NCI-H345 (cell line): ENCODE results near the gene TRAPPC2B.
"Not testable (repeated sequence)": the region's sequence is repeated elsewhere in the genome, so short reads cannot be mapped to it uniquely, and the experiment has no call there.

Experiments
- DNase-seq: peaks from one replicate; lab custom pipeline; 2025; lab: John Stamatoyannopoulos, UW

The TRAPPC2B gene

DNA sequence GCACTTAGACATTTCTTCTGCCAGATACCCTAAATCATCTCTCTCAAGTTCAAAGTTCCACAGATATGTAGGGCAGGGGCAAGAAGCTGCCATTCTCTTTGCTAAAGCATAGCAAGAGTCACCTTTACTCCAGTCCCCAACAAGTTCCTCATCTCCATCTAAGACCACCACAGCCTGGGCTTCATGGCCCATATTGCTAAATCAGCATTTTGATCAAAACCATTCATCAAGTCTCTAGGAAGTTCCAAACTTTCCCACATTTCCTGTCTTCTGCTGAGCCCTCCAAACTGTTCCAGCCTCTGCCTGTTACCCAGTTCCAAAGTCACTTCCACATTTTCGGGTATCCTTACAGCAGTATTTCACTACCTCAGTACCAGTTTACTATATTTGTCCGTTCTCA is 11.3 kb downstream of the TRAPPC2B start:
- not testable (repeated sequence) for DNase-seq

DNA sequence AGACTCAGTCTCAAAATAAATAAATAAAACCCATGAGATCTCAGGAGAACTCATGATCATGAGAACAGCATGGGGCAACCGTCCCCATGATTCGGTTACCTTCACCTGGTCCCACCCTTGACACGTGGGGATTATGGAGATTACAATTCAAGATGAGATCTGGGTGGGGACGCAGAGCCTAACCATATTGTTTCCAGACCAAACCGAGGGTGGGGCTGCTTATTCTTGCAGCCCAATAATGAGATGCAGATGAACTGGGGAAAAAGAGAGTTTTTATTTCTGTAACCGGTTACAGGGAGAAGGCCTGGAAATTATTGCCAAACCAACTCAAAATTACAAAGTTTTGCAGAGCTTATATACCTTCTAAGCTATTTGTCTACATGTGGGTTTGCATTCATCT is 12.8 kb downstream of the TRAPPC2B start:
- no peak for DNase-seq

DNA sequence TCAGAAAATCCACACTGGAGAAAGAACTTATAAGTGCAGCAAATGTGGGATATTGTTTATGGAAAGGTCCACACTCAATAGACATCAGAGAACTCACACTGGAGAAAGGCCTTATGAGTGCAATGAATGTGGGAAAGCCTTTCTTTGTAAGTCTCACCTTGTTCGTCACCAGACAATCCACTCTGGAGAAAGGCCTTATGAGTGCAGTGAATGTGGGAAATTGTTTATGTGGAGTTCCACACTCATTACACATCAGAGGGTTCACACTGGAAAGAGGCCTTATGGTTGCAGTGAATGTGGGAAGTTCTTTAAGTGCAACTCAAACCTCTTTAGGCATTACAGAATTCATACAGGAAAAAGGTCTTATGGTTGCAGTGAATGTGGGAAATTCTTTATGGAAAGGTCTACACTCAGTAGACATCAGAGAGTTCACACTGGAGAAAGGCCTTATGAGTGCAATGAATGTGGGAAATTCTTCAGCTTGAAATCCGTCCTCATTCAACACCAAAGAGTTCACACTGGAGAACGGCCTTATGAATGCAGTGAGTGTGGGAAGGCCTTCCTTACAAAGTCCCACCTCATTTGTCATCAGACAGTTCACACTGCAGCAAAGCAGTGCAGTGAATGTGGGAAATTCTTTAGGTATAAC is 14.3 kb downstream of the TRAPPC2B start:
- DNase-seq = no peak

DNA sequence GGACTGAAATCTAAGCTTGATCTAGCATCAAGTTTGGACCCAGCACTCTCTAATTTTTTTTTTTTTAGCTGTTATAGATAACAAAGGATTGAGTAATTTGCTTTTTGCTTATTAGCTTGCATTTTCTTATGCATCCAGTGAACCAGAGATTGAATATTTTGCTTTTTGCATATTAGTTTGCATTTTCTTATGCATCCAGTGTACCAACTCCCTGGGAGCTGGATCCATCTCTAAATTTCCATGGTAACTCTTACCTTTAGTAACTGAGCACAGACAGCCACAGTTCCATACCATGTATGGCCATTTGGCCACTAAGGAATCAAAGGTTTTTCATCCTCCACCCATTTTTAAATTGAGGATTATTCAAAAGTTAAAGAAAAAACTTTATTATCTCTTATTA is 17.6 kb downstream of the TRAPPC2B start:
- no peak for DNase-seq

DNA sequence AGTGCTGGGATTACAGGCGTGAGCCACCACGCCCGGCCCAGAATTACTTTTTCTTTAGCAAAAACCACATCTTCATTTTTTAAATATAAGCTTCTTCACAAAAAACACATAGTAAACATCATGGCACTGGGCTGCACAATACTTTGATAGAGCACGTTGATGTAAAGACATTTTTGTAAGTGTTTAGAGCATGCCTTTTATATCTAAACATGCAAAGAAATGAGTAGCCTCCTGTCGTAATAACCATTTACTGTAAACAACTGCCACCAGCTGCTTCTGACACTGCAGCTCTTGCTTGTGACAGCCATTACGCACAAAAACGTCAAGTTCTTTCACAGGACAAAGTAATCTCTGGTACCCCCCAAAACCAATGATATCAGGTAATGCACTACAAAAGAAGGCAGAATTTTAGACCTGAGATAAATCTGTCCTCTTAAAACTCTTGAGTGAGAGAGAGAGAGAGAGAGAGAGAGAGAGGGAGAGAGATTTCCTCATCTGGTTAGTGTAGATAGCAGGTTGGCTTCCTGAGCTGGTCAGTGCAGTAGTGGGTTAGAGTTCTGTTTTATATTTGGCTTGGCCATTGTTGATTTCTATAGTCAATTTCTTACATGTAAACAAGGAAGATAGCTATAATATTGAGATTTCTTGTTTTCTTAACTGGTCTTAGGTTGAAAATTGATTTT is 19.6 kb downstream of the TRAPPC2B start:
- no peak for DNase-seq

DNA sequence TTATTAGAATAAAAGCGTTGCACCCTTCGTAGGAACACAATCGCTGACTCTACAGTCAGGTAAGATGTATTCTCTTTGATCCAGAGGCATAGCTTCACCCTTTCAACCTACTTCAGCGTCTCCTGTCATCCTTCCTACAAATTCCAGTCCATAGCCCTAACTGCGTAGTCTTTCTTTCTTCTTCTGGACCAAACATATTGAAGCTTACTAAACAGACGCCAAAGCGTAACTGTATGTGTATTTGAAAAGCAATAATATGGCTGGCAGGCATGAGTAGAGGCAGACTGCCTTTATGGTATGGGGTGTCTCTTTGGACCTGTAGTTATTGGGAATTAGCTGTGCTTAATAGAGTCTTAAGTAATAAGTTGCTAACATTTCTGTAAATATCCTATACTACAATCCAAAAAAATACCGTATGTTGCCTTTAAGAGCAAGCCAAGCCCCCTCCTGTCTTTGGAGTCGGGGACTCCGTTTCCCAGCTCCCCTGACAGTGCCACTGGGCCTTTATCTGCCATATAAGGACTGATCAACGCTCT is 25.9 kb downstream of the TRAPPC2B start:
- DNase-seq = no peak

DNA sequence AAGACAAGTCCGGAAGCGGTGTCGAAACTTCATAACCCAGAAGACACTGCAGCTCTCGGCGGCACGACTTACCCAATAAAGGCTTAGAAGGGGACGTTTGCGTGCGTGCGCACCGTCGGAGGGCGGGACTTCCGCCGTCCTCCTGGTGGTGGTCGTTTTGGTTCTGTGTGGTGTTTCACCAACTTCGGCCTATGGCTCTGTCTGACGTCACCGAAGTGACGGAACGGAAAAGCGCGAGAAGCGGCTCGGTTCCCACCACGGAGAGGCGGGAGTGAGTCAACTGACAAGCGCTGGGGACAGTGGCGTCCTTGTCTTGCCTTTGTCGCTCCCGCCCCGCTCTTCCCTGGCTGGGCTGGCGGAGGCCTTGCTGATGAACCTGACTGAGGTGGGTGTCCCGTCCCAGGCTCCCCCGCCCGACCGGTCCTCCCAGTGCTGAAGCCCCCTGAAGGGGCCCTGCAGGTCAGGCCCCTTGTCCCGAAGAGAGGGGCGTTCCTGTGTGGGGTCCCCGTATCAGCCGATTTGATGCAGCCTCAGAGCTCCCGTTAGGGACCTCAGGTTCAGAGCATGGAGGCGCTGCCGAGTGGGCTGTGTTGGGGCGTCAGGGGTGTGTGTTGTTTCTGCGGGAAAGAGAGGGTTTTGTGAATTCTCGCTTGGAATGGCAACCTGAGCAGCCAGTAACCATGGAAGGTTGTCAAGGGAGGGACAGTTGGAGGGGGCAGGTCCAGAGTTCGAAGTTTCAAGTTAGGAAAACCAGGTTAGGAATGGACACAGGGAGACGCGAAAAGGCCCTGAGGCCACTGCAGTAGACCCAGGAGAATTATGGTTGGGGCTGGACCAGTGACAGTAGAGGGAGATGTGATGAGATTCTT is 26.6 kb downstream of the TRAPPC2B start, which contains the start of gene ZNF548:
TSS of gene ZNF548 (plus strand) at position 125 of the 869 bp plus-strand sequence. CDS start at position 371, 246 bp downstream.
- DNase-seq = peak; percentile 94

DNA sequence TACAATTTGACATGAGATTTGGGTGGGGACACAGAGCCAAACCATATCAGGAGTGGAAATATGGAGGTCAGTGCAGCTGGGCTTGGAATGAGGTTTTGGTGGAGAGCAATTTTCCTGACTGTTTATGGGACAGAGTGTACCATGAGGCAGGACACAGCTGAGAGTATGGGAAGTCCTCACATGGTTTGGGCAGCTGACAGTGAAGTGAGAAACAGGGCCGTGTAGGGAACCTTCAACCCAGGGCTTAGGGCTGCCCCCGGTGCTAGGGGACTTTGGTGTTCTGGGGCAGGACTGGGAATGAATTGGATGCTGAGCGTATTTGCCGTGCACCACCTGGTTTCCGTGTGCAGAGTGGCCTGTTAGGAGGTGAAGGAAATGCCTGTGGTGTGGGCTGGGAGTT is 32.4 kb downstream of the TRAPPC2B start:
- DNase-seq = no peak

DNA sequence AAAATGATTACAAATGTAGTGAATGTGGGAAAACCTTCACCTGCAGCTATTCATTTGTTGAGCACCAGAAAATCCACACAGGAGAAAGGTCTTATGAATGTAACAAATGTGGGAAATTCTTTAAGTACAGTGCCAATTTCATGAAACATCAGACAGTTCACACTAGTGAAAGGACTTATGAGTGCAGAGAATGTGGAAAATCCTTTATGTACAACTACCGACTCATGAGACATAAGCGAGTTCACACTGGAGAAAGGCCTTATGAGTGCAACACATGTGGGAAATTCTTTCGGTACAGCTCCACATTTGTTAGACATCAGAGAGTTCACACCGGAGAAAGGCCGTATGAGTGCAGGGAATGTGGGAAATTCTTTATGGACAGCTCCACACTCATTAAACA is 35.5 kb downstream of the TRAPPC2B start:
- no peak for DNase-seq

DNA sequence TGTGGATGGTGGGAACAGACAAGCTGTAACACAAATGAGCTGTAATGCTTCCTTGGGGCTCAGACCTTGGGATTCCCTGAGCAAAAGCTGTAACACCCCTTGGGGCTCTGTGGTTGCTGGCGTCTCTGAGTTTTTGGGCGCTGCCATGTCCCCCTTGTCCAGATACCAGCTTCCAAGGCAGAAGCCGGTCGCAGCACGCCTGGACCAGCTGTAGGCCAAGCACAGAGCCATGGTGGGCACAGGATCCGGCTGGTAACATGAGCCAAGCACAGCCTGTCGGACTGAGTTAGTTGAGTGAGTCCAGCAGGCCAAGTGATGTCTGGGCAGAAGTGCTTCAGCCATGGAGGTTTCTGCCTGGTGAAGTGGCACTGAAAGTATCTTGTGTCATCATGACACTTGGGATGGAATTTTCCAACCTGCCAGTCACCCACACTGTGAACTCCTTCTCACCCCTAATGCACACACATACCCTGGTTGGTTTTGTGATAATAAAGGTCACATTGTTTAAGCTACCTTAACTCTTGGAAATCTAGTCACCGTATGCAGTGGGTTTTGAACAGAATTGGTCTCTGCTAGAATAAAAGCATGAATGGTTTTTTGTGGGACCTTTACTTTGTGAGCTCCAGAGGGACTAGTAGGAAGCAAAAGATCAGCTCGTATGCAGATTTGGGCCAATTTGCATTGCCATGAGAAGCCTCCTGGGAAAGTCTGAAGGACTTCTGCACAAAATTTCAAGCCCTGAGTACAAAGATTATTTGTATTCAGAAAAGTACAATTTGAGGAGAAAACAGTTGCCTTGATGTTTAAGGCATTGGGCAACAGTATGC is 40.6 kb downstream of the TRAPPC2B start:
- DNase-seq = no peak

DNA sequence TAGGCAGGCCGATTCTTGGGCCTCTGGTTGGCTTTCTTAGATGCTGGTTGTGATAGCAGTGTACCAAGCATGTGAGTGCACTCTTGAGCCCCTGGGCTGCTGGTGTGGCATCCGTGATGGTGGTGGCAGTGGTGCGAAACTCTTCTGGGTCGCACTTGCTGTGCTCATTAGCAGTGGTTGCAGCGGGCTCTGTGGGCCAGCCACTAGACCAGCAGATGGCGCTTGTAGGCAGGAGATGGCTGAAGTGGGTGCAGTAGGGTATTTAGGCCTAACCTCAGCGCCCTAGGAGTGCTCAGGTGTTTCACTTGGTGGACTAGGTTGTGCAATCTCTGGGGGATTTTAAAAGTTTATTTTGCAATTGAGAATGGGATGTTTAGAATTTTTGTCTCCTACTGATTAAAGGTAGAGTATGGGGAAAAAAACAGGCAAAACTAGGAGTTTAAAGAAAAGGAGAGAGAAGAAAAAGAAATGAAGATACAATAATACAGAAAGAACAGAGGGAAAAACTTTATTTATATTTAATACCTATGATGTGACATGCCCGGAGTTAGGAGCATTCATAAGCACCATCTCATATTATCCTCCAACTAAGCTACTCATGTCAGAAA is 43.3 kb downstream of the TRAPPC2B start:
- DNase-seq = peak; percentile 54

DNA sequence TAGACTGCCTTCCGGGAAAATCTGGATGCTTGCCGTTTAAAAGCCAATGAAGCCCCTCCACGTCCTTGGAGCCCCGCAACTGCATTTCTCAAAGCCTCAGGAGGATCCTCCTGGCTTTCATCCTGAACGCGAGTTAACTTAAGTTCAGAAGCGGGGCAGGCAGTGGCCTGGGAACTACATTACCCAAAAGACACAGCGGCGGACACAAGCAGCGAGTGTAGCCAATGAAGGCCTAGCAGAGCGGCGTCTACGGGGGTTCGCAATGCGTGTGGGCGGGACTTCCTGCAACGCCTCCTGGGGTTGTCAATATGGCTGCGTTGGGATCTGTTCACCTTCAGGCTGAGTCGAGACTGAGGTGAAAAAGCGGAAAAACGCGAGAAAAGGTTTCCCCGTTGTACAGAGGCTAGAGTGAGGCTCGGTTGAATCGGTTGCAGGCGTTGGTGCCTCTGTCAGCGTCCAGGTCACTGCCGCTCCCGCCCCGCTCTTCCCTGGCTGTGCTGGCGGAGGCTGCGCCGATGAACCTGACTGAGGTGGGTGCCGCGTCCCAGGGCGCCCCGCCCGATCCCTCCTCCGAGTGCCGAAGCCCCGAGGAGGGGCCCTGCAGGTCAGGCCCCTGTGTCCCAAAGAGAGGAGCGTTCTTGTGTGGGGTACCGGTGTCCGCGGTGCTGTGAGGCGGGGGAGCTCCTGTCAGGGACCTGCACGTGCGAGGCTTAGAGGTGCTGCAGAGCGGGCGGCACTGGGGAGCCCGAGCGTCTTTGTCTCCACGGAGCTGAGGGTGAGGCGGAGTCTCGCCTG is 47.7 kb downstream of the TRAPPC2B start, which contains the start of gene ZNF17:
TSS of gene ZNF17 (plus strand) at position 285 of the 795 bp plus-strand sequence. CDS start 2,455 bp downstream, outside the sequence.
- peak; percentile 89 for DNase-seq
